HepG2 (cell line): ENCODE data around the gene BOD1L1. TPM values are rescaled to one million over a fixed set of nuclear protein-coding genes. Genes with fewer than 3 reads are reported as not detected.

Source experiments
- ATAC-seq: fragments of 200-7000 bp; cut with Tn5 transposase; 3 replicates; pipeline ENCODE4 v1.9.1; 2020; ENCODE audit warnings: mild to moderate bottlenecking, moderate library complexity
- BruUV-seq: library from RNA; stranded (reverse); fragments of 400-500 nt; replicated peaks from 2 replicates; lab custom pipeline; 2021; lab: Mats Ljungman, UMichigan
- CTCF ChIA-PET: fragments of 300-600 bp; formaldehyde crosslinking; extraction: SDS; loops from one replicate; lab custom pipeline; 2021; ENCODE audit warnings: low total read pairs, inconsistent platforms, low intra/inter-chr PET ratio; lab: Yijun Ruan, JAX
- POLR2A ChIA-PET: fragments of 350-600 bp; sonication (Branson Sonifier 250); formaldehyde crosslinking; loops from one replicate; lab custom pipeline; 2020; ENCODE audit warnings: antibody characterized with exemption, inconsistent platforms; lab: Yijun Ruan, JAX
- DNase-seq: peaks from one replicate; pipeline ENCODE4 v3.0.0-alpha.2; 2015; ENCODE audit warnings: low spot score
- FAIRE-seq: peaks from 3 replicates; lab custom pipeline; 2011; peaks lifted over from hg19 to GRCh38; lab: Jason Lieb, UNC
- H2AFZ ChIP-seq: one replicate; pipeline ENCODE4 v1.6.1; 2011; ENCODE audit warnings: low read length, inconsistent platforms
- H3K27ac ChIP-seq: fragments of 300-600 bp; 3 replicates; pipeline ENCODE4 v1.8.0; 2011; ENCODE audit warnings: mixed run types, mild to moderate bottlenecking, mixed read lengths, low read length, inconsistent platforms; ENCODE audit not compliant: insufficient read depth; ENCODE audit errors: extremely low read length
- H3K27me3 ChIP-seq, 2 experiments: fragments of 200-600 bp in 1 of 2; 2 replicates in 1 of 2; 3 replicates in 1 of 2; pipeline versions ENCODE4 v1.6.0 to v1.8.0; 2011; ENCODE audit warnings: low read length in 2 of 2, mild to moderate bottlenecking in 2 of 2, moderate library complexity in 2 of 2, inconsistent platforms in 1 of 2; ENCODE audit not compliant: insufficient read depth in 2 of 2, control insufficient read depth in 1 of 2
- H3K36me3 ChIP-seq, 2 experiments: fragments of 200-600 bp in 1 of 2; replicated peaks in 1 of 2; 2 replicates in 1 of 2; 3 replicates in 1 of 2; pipeline versions ENCODE4 v1.5.1 to v1.8.0; 2011; ENCODE audit warnings: low read length in 2 of 2, inconsistent platforms in 1 of 2; ENCODE audit not compliant: insufficient read depth in 2 of 2, control insufficient read depth in 1 of 2
- H3K4me1 ChIP-seq: 2 replicates; pipeline ENCODE4 v1.5.1; 2012; ENCODE audit warnings: low read length, inconsistent platforms; ENCODE audit not compliant: insufficient read depth
- H3K4me2 ChIP-seq: 2 replicates; pipeline ENCODE4 v1.6.0; 2011; ENCODE audit warnings: low read depth, low read length, inconsistent platforms
- H3K4me3 ChIP-seq, 3 experiments: fragments of 200-600 bp in 1 of 3; sonication (generic), shearing (Covaris generic) in 1 of 3; replicated peaks in 1 of 3; 2 replicates each; pipeline ENCODE4 v1.5.1; 2011 to 2016; ENCODE audit warnings: low read length in 3 of 3, inconsistent platforms in 2 of 3, low read depth in 2 of 3, mild to moderate bottlenecking in 2 of 3, control low read depth in 1 of 3, mixed read lengths in 1 of 3; ENCODE audit not compliant: insufficient read depth in 1 of 3
- H3K79me2 ChIP-seq: one replicate; pipeline ENCODE4 v1.6.1; 2011; ENCODE audit warnings: low read length, inconsistent platforms; ENCODE audit not compliant: insufficient read depth
- H3K9ac ChIP-seq: 2 replicates; pipeline ENCODE4 v1.6.0; 2011; ENCODE audit warnings: mild to moderate bottlenecking, low read depth, low read length, inconsistent platforms; ENCODE audit not compliant: insufficient read depth
- H3K9me3 ChIP-seq: 2 replicates; pipeline ENCODE4 v1.5.1; 2012; ENCODE audit warnings: mild to moderate bottlenecking, low read length
- H4K20me1 ChIP-seq: 2 replicates; pipeline ENCODE4 v1.6.0; 2011; ENCODE audit warnings: inconsistent platforms, mild to moderate bottlenecking, low read length, moderate library complexity; ENCODE audit not compliant: insufficient read depth
- EHMT2 ChIP-seq: fragments of 200-600 bp; sonication (generic); IDR thresholded peaks from 2 replicates; pipeline ENCODE4 v1.7.0; 2017; ENCODE audit warnings: antibody characterized with exemption, low read depth, low read length, borderline replicate concordance
- NRL ChIP-seq: sonication (generic); formaldehyde crosslinking; IDR thresholded peaks from 2 replicates; pipeline ENCODE4 v1.5.0; 2020; ENCODE audit warnings: missing genetic modification reagents, mild to moderate bottlenecking, moderate library complexity, borderline replicate concordance
- RFX5 ChIP-seq: IDR thresholded peaks from 2 replicates; pipeline ENCODE4 v1.6.1; 2011; ENCODE audit warnings: low read depth, low read length, improper control_type of control experiment
- SETDB1 ChIP-seq: sonication (generic); formaldehyde crosslinking; IDR thresholded peaks from 2 replicates; pipeline ENCODE4 v1.5.1; 2020; ENCODE audit warnings: missing genetic modification reagents, mild to moderate bottlenecking, borderline replicate concordance
- TBX3 ChIP-seq: fragments of 450-650 bp; IDR thresholded peaks from 2 replicates; pipeline ENCODE4 v1.6.1; 2017; ENCODE audit warnings: antibody characterized with exemption, mild to moderate bottlenecking, inconsistent platforms, borderline replicate concordance
- U2AF1 ChIP-seq: fragments of 200-400 bp; formaldehyde crosslinking; optimal IDR thresholded peaks from 2 replicates; pipeline ENCODE3; 2017; ENCODE audit warnings: mild to moderate bottlenecking, low read depth, low read length
- ZNF850 ChIP-seq: sonication (generic); formaldehyde crosslinking; conservative IDR thresholded peaks from 2 replicates; pipeline ENCODE4 v1.9.0; 2021; ENCODE audit warnings: mild to moderate bottlenecking, missing genetic modification reagents
- WGBS: methylation state at CpG from one replicate; pipeline ENCODE4 v1.1.6; 2017; ENCODE audit warnings: low lambda C conversion rate; 5-methylcytosine and 5-hydroxymethylcytosine counted together
- in situ Hi-C: cut with HindIII; loops from 2 replicates; pipeline ENCODE4 v1.10.0; 2017; ENCODE audit warnings: low pct_unique_long_range_greater_than_20kb; ENCODE audit not compliant: extremely low pct_ligation_motif_present
- intact Hi-C: fragments of 100-400 bp; cut with micrococcal nuclease; formaldehyde crosslinking; loops from one replicate; pipeline ENCODE4 v1.10.0; 2022; ENCODE audit not compliant: unreplicated experiment
- polyA plus RNA-seq, 8 experiments: library from polyadenylated mRNA; depleted of rRNA in 3 of 8; stranded (reverse) in 7 of 8; unstranded in 1 of 8; fragments of >200 nt; fragmentation: Illumina TruSeq in 4 of 8; extraction: Trizol in 4 of 8; gene quantifications; 2 replicates each; pipeline versions ENCODE4 v1.2.1 to v1.2.3, GENCODE V29; 2011 to 2016; ENCODE audit warnings: low read depth in 4 of 8, missing spikeins in 1 of 8, mixed read lengths in 1 of 8; ENCODE audit not compliant: insufficient read depth in 1 of 8
- total RNA-seq, 5 experiments: library from RNA; depleted of rRNA; stranded (reverse); fragments of >200 nt; fragmentation: Illumina TruSeq; extraction: Trizol; gene quantifications; 2 replicates each; pipeline ENCODE4 v1.2.3, GENCODE V29; 2016; ENCODE audit warnings: low read depth in 1 of 5
- TF ChIP-seq, protein P1 (sequence below): sonication (generic); formaldehyde crosslinking; IDR thresholded peaks from 2 replicates; pipeline ENCODE4 v1.4.0; 2020; ENCODE audit warnings: missing genetic modification reagents, borderline replicate concordance

The BOD1L1 gene
- total and polyA plus RNA-seq, 2 of the 13 experiments (the other 11 are each of a cell fraction or from before 2014, with no cell fraction given), result 11.7 to 17.9 TPM

DNA sequence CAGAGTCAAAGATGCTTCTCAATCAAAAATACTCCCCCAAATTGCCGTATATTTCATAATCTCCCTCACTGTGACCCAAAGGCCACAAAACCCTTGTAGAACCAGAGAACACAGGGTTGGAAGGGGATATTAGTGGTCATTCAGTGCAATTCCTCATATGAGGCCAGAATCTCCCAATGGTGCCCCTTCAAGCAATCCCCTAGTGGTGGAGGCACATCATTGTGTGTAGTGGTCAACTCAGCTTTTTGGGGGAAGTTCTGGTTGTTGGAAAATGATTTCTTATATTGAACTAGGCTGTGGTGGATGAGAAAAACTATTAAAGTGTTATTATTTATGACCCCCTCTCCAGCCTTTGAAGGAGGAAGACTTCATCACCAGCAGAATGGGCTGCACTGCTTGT, 17.6 kb upstream of the BOD1L1 start:
- Histone ChIP-seq H3K36me3 (no peaks in the 10 kb centered on the region), H3K79me2 (no peaks in the 10 kb centered on the region), H2AFZ (no peak overlapping the region), H3K4me2 (no peak overlapping the region), H3K9ac (no peak overlapping the region), H3K4me1 (no peaks in the 10 kb centered on the region), H3K9me3 (no peaks in the 10 kb centered on the region), H3K27ac (no peak overlapping the region), H3K4me3 (no peak overlapping the region), H3K27me3 (peaks cover 0 to 6% of the 10 kb centered on the region in 2 experiments; a peak in 1 of 5 replicates), H4K20me1 (no peaks in the 10 kb centered on the region)
- ChIA-PET POLR2A (no interaction called here), CTCF (no interaction called here)
- in situ Hi-C loops (loop anchor here (25.0 kb wide), 2 partner anchors 1367 to 1517 kb away; partner anchors contain the start of gene CPEB2), intact Hi-C loops (no loop called here)
- ATAC-seq, result no peak
- BruUV-seq, result no TSS peak
- FAIRE-seq, result no peak
- DNase-seq, result no peak
- TF ChIP-seq NRL (CRISPR knock-in tag) (no peak), RFX5 (no peak), ZNF850 (CRISPR knock-in tag) (no peak), TBX3 (no peak), EHMT2 (no peak), SETDB1 (no peak), U2AF1 (no peak)
- TF ChIP-seq, protein P1, sequence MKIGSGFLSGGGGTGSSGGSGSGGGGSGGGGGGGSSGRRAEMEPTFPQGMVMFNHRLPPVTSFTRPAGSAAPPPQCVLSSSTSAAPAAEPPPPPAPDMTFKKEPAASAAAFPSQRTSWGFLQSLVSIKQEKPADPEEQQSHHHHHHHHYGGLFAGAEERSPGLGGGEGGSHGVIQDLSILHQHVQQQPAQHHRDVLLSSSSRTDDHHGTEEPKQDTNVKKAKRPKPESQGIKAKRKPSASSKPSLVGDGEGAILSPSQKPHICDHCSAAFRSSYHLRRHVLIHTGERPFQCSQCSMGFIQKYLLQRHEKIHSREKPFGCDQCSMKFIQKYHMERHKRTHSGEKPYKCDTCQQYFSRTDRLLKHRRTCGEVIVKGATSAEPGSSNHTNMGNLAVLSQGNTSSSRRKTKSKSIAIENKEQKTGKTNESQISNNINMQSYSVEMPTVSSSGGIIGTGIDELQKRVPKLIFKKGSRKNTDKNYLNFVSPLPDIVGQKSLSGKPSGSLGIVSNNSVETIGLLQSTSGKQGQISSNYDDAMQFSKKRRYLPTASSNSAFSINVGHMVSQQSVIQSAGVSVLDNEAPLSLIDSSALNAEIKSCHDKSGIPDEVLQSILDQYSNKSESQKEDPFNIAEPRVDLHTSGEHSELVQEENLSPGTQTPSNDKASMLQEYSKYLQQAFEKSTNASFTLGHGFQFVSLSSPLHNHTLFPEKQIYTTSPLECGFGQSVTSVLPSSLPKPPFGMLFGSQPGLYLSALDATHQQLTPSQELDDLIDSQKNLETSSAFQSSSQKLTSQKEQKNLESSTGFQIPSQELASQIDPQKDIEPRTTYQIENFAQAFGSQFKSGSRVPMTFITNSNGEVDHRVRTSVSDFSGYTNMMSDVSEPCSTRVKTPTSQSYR, result no peak
- 60% methylated on average over 1 of the region's 1 CpG for WGBS
